GM10248 (cell line): ENCODE measurements around the gene HIP1R.
"Not testable (repeated sequence)": the region's sequence is repeated elsewhere in the genome, so short reads cannot be mapped to it uniquely, and the experiment has no call there.

Experiments used
- CTCF ChIA-PET: fragments of 300-600 bp; sonication (Branson Sonifier 250); formaldehyde crosslinking; extraction: SDS; loops from one replicate; lab custom pipeline; 2021; ENCODE audit warnings: antibody characterized with exemption; lab: Yijun Ruan, JAX
- POLR2A ChIA-PET: fragments of 350-650 bp; sonication (Branson Sonifier 250); formaldehyde crosslinking; extraction: SDS; loops from one replicate; lab custom pipeline; 2020; ENCODE audit warnings: antibody characterized with exemption; lab: Yijun Ruan, JAX
- DNase-seq: peaks from one replicate; pipeline ENCODE4 v3.0.0; 2012; ENCODE audit errors: extremely low spot score
- TF ChIP-seq, protein P1 (sequence below): IDR thresholded peaks from 2 replicates; pipeline ENCODE4 v1.5.1; 2012; ENCODE audit warnings: mild to moderate bottlenecking, low read depth; ENCODE audit errors: extremely low read depth, missing control alignments, control extremely low read depth

The HIP1R gene

DNA sequence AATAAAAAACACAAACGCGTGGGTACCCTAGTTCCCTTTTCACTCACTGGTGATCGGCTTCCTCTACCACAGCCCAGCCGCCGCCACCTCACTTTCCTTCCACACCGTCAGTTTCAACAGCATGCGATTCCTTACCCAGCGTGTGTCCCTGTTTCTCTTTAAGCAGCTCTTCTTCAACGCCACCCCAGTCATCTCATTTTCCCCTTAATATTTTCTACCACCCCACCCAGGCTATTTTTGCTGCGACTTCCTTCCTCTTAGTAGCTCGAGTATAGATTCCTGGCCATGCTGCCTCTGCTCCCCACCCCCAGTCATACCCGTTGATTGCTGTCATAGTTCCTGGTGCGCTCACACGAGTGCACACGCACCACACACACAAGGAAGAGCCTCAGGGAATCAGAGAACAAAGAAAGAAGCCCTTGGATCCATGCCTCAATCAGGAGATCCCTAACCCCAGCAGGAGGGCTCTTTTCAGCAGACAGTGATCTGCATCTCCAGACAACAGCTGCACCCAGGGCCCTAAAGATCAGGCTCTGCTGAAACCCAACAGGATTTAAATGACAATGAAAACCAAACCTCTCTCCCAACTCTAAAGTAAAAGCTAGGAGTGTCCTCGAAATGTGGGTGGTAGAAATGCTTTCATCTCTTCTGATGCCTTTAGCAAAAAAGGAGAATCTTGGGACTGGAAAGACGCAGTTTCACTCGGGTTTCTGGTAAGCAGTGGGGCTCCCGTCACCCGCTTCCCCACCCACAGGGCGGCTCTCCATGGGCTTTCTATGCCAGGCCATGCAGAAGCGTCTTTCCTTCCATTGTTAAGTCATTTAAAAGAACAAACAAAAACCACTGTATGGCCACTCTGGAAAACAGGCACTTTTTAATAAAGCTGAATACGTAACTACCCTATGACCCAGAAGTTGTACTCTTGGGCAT, 36.9 kb downstream of the HIP1R start:
- DNase-seq, result peak; percentile 64
- TF ChIP-seq, protein P1, sequence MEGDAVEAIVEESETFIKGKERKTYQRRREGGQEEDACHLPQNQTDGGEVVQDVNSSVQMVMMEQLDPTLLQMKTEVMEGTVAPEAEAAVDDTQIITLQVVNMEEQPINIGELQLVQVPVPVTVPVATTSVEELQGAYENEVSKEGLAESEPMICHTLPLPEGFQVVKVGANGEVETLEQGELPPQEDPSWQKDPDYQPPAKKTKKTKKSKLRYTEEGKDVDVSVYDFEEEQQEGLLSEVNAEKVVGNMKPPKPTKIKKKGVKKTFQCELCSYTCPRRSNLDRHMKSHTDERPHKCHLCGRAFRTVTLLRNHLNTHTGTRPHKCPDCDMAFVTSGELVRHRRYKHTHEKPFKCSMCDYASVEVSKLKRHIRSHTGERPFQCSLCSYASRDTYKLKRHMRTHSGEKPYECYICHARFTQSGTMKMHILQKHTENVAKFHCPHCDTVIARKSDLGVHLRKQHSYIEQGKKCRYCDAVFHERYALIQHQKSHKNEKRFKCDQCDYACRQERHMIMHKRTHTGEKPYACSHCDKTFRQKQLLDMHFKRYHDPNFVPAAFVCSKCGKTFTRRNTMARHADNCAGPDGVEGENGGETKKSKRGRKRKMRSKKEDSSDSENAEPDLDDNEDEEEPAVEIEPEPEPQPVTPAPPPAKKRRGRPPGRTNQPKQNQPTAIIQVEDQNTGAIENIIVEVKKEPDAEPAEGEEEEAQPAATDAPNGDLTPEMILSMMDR, result no peak
- POLR2A ChIA-PET, result interaction anchor here (0.6 kb wide), 1 partner anchor 12 kb away, joined by 3 read pairs; no protein-coding TSS in a partner anchor
- CTCF ChIA-PET, result interaction anchor here (1.0 to 6.9 kb wide), 9 partner anchors 8 to 557 kb away, joined by 3 to 62 read pairs (median 6); no protein-coding TSS in a partner anchor

DNA sequence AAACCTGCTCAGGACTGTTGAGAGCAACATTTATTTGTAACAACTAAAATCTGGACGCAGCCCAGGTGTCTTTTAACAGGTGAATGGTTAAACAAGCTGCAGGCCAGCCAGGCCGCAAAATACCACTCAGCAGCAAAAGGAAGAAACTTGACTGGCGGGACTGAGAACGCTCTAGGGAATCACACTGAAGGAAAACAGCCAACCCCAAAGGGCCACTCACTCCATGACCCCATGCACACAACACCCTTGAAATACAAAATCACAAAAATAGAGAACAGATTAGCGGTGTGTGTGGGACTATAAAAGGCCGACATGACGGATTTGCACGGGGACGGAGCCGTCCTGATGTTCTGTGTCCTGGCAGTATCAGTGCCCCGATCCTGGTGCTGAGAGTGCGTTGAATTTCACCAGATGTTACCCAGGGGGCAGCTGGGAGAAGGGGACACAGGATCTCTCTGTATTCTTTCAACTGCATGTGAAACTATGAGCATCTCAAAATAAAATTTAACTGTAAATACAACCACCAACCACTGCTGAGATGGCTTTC, 37.6 kb downstream of the HIP1R start:
- ChIA-PET POLR2A (interaction anchor here (0.6 kb wide), 1 partner anchor 13 kb away, joined by 3 read pairs; no protein-coding TSS in a partner anchor), CTCF (interaction anchor here (1.4 to 6.9 kb wide), 5 partner anchors 10 to 556 kb away, joined by 3 to 62 read pairs (median 12); no protein-coding TSS in a partner anchor)
- DNase-seq, result no peak
- TF ChIP-seq, protein P1, result no peak

DNA sequence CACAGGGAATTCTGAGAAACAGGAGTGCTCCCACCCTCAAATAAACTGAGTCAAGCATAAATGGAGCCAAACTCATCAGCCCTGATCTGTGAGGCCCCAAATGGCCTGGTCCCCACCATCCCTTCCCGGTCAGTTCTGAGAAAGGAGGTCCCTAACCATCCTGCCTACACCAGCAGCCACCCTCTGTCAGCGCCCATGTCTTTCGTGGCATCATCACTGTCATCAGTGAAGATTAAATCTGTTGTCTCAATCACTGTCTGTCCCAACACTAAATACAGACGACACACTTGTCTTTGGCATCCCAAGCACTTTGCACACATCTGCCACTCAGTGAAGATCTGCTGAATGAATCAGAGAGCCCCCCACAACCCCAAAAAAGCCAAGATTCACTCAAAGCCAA, 38.3 kb downstream of the HIP1R start:
- CTCF ChIA-PET, result interaction anchor here (1.4 to 6.9 kb wide), 2 partner anchors 13 to 79 kb away, joined by 3 to 62 read pairs; no protein-coding TSS in a partner anchor
- POLR2A ChIA-PET, result no interaction called here
- TF ChIP-seq, protein P1, result no peak

GRCh38 chr12:122874081-122874480, 38.8 kb downstream of the HIP1R start:
- TF ChIP-seq, protein P1, result no peak
- ChIA-PET CTCF (interaction anchor here (1.4 to 6.9 kb wide), 2 partner anchors 14 to 80 kb away, joined by 3 to 62 read pairs; no protein-coding TSS in a partner anchor), POLR2A (no interaction called here)
- no peak for DNase-seq

More for the DNA sequence above, 38.3 kb downstream of the HIP1R start:
- no peak for DNase-seq

DNA sequence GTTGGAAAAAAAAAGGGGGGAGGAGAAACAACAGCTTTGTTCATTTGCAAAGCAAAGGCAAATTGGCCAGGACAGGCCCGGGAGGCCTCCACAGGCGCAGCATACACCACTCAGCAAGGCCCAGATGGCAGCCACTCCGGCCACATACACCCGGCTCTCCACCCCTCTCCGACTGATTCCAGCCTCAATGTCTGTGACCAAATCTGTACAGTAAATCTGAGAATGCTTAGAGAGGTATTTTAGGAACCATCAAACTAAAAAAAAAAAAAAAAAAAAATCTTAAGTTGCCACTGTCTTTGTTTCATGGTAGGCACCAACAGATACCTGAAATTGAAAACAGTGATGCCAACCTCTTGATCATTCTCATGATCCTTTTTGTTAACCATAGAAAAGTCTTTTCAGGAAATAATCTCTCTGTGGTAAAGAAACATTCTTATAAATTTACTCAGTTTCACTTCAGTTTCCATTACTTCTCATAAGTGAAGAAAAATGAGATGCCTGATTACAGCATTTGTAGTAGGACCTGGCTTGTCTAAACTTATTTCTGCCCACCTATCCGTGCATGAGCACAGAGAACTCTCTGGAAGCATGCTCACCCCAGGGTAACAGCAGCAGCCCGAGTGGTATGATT, 40.4 kb downstream of the HIP1R start:
- peak; percentile 65 for DNase-seq
- POLR2A ChIA-PET, result interaction anchor here (0.5 kb wide), 1 partner anchor 548 kb away, joined by 5 read pairs; no protein-coding TSS in a partner anchor
- CTCF ChIA-PET, result interaction anchor here (1.0 to 6.9 kb wide), 4 partner anchors 16 to 73 kb away, joined by 3 to 62 read pairs (median 4); no protein-coding TSS in a partner anchor
- TF ChIP-seq, protein P1, result no peak

GRCh38 chr12:122876281-122876680, 41.0 kb downstream of the HIP1R start:
- DNase-seq, result not testable (repeated sequence)
- ChIA-PET POLR2A (interaction anchor here (0.5 kb wide), 1 partner anchor 548 kb away, joined by 5 read pairs; no protein-coding TSS in a partner anchor), CTCF (interaction anchor here (0.7 to 1.9 kb wide), 6 partner anchors 12 to 82 kb away, joined by 3 to 4 read pairs (median 3); no protein-coding TSS in a partner anchor)
